GM12892 (cell line): ENCODE results near the gene SAMSN1.

ENCODE experiments used
- POLR2A ChIP-seq: IDR thresholded peaks from 2 replicates; pipeline ENCODE4 v1.6.1; 2011; ENCODE audit warnings: low read depth, low read length, control low read depth
- POLR2AphosphoS5 ChIP-seq: IDR thresholded peaks from 2 replicates; pipeline ENCODE4 v1.6.1; 2011; ENCODE audit warnings: low read depth, low read length, control low read depth

DNA sequence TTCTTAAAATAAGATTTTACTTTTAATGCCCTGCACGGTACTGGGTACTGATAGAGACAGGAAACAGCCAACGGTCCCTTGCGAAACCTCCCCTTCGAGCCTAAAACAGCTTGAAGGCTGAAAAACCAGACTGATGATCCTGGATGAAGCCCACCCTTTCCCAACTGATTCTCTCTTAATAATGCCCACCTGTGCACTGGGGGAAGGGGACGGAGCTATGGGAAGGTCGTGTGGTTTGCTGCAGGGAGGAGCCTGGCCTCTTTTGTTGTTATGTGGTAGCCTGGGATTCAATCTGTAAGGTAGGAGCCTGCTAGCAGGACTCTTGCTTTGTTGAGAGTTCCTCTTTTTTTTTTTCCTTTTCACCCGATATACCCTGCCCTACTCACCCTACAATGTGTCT, 25.6 kb downstream of the SAMSN1 start:
- no peak for TF ChIP-seq POLR2A
- TF ChIP-seq POLR2AphosphoS5: no peak
